Suppressor macrophage treated with lipopolysaccharide for 4 hours (primary cell): ENCODE results near the gene HOXB9.

Experiments
- DNase-seq: peaks from one replicate; pipeline ENCODE4 v3.0.0-alpha.2; 2020

Gene HOXB9

DNA sequence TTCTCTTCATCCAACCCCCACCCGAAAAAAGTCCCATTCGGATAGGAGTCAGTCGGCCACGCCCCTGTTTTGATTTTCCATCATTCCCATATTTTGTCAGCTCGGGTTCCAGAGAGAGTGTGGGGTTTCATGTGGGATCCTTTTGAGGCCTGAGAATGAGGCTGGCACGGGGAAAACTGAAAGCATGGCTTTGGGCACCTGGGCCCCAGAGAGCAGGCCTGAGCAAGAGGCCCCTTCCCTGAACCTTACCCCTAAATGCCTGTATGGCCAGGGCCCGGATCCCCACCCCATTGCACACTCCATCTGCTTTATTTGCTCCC lies 43.4 kb downstream of the HOXB9 start:
- no peak for DNase-seq

DNA sequence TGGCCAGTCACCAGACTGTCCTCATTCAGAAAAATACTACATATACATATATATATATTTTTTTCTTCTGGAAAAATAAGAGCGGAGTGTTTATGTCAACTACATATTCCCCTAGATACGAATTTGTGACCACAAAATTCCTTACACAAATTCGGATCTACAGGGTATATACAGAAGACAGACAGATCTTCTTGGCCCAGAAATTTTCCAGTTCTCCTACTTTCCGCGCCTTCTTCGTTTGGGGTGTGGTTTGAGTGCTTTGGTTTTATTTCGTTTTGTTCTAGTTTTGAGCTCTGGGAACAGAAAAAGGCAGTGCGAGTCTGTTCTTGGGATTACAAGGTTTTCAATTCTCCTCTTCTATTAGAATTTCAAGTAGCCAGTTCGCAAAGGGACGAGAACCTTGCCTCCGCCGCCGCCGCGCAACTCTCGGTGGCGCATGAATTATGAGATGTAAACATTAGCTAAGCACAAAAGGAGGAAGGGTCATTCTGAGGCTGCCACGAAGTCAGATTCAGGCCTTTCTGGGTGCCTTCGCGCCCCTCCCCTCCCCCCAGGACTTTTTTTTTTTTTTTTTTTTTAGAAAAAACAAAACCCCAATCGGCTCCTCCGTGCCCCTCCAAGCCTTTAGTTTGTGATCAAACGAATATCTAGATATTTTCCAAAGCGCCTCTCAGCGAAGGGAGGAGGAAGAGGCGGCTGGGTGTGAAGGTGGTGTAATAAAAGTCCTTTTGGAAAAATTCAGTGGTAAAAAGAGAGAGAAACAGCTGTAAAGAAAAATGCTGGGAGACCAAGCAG lies 46.2 kb downstream of the HOXB9 start:
- no peak for DNase-seq

DNA sequence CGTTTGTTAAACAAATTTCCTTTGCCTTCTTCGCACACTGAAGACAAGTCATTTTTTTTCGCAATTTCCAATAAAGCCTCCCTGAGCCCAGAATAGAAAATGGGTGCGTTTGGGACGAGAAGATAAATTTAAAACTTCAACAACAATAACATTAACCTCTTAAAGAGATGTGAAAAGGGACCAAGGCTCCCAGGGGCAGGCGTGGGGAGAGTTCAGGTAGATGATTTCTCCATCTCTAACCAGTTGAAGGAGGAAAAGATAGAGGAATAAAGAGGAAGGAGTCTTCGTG lies 46.7 kb downstream of the HOXB9 start:
- DNase-seq = no peak

DNA sequence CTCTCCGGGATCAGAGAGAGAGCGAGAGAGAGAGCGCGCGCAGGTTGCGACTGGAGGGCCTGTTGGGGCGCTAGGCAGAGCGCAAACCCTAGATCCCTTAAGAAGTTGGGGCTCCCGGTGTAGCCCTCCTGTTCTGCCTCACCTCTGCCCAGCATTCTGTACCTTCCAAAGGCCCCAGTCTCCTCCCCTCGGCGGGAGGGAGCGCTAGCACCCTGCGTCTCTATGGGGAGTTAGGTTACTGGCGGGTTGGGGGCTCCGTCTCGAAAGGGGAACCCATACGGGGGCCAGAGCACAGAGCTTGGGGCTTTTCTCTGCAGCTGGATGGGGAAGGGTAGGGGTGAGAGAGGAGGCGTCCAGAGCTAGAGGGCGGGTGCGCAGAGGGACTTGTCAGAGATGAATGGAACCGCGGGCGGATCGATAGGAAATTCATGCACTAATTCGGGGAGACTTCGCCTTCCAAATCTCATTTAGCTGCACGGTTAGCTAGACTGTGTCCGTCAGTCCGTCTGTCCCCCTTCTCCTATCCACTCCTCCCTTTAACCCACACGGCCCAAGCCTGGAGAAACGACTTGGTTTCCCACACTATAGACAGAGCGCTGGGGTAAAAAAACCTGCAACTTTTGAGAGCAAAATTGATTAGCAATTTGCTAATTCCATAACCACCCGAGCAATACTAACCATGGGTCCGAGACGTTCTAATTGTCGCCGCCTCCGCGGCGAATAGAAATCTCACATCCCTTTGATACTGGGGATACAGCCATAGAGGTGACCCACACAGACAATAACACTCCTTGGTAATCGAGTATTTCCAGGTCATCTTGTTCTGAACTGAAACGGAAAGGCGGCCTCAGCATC lies 47.3 kb downstream of the HOXB9 start:
- no peak for DNase-seq

DNA sequence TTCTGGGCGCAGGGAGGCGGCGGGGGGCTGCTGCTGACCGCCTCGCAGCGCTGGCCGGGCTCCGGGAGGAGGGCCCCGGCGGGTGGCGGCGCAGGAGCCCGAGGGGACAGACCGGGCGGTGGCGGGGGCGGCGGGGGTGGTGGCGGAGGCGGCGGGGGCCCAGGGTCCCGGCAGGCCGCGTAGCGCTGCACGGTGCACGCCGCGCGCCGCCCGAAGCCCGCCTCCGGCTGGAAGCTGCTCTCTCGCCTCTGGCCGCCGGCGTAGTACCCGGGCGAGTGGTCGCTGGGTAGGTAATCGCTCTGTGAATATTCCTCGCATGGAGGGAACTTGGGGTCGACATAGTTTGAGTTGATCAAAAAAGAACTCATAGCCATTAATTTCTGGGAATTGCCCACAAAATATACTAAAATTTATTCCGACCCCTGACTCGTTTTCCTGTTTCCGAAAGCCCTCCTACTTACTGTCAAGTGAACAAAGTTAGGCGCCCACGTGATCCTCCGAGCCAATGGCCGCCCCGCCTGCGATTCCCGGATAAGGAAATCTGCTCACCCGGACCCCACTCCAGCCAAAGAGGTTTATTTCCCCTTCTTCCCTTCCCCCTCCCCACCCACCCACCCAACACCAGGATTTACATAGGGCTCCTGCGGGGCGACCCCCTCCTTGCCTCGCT lies 48.1 kb downstream of the HOXB9 start, which contains the start of gene HOXB4:
Gene HOXB4 (minus strand): TSS at position 405 of the 670 bp plus-strand sequence. CDS start 31 bp downstream, at position 374.
- DNase-seq = peak; percentile 65

DNA sequence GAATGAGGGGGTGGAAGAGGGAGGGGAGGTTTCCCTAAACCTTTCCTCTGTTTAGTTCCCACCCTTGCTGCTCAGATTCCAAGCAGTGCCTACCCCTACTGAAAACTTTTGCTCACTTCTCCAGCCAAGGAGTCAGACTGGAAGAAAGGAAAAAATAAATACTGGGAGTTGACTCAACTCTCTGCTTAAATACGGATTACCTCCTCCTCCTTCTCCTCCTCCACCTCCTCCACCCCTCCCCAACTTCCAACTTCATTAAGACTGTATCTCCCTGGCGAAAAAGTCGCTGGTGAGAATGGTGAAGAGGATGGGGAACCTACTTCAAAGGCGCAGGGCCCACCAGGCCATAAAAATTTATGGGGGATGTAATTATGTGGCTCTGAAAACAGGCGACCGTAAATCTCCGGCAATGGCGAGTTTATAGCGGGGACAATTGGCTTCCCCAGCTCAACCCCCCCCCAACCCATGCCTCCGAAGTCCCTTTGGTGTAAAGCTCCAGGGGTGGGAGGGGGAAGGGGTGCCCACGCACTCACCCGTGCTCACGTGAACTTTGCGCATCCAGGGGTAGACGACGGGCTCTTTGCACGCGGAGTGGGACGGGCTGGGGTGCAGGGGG lies 48.7 kb downstream of the HOXB9 start:
- DNase-seq = no peak

DNA sequence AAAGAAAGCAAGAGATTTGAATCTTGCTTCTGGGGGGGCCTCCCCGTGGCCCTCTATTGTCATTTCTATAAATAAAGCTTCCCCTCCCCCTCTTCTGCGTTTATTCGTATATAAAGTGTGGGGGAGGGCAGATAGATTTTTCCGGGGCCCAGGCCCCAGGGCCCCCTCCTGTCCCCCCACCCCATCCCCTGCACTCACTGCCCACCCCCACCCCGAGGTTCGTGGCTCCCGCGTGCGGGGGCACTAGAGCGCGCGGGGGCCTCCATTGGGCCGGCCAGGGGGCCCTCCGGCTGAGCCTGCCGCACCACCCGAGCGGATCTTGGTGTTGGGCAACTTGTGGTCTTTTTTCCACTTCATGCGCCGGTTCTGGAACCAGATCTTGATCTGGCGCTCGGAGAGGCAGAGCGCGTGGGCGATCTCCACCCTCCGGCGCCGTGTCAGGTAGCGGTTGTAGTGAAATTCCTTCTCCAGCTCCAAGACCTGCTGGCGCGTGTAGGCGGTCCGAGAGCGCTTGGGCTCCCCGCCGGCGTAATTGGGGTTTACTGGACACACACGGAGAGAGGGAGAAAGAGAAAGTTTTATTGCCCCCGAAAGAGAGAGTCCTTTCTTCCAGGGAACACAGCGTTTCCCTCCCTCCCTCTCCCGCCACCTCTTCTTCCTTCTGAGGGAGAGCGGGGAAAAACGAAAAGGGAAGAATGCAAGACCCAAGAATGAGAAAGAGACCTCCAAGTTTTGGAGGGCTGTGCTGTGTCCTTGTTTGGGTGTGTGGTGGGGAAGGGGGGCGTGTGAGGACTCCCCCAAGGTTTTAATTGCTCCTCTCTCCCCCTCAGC lies 49.5 kb downstream of the HOXB9 start:
- no peak for DNase-seq

DNA sequence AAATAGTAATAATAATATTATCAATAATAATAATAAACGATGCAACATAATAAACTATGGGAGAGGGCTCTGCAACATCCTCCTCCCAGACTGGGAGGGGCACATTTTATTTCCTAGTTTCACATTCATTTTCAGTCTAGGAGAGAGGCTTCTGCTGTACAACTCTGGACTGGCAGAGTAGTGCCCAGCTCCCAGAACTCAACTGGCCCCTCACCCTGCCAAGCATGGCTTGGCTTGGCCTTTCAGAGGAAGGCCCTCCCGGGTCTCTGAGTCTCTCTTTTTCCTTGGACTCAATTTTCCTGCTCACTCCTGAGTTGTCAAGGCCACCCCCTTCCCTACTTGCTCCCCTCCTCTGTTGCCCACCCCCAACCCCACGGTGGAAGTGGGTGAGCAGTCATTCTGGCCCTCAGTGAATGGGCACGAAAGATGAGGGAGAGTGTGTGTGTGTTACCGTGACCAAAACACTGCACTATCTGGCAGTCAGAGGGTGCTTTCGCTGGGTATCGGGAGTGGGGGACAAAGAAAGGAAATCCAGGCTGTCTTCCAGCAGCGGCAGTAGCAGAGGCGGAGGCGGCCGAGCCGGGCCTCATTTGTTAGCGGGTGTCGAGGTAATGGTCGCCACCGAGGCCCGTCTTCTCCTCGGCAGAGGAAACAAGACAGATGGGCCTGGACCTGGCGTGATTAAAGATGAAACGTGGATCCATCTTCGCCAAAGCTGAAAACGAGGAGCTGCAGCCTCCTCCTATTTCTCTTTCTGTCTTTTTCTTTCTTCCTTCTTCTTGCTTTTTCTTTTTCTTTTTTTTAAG lies 50.3 kb downstream of the HOXB9 start:
- DNase-seq = no peak

DNA sequence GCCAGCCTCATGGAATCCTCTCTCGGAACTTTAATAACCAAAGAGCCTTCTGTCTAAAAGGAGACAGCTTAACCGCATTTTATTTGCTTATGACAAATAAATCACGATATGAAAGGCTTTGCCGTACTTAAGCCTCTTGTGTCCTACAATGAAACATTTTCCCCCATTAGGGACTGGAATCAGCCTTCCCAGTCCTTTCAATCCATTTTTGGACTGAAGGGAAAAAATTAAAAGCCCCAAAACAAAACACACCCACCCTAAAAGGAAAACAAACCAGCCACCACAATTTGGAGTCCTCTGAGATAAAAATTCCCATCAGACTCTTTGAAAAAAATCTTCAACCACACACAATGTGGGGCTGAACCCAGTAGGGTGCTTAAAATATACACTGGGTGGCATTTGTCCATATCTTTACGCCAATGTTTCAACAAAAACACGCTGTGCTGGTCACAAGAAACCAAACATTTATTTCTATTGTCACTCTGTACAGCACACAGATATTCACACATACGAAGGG lies 51.0 kb downstream of the HOXB9 start:
- DNase-seq = no peak

DNA sequence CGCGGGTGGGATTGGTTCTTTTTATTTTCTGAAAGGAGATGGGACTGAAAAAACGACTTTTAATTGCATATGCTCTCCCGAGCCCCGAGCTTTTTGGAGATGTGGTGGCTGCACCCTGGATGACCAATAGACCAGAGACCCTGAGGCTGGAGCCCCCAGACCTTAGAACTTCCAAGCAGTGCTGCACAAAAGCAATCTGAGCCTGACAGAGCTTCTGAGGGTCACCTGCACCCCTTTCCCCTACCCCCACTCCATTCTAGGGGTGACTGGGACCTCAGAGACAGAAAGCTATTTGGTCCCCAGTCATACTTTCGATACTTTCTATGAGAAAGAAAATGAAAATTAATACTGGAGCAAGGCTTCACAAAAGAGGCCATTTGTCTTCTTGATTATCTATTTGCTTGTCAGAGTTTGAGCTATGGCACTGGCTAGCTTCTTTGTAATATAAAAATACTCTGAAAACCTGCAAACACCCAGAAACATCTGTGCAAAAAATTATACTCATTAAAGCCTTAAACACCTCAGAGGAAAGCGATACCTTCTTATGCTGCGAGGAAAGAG lies 51.6 kb downstream of the HOXB9 start:
- no peak for DNase-seq

DNA sequence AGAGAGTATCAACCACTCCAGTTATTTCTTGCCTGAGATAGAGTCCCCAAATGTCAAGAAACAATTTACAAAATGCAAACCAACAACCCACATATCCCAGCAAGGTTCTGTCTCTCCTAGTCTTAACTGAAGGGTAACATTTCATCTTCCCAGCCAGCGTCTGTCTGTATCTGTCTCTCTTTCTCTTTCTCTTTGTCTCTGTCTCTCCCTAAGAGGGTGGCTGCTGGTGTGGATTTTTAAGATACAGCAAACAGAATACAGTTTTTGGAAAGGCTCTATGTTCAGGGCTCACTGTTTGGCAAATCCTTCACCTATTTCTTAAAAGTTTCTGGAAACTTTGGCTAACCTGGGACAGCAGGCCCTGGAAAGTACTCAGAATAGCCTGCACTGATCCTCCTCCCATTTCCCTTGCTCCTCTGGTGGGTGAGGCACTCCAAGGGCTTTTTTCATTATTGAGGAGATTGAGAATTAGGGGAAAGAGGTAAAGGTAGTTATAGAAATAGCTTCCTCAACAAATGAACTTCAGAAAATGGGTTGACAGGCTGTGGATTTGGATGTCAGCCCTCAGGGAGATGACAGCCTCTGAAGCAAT lies 54.2 kb downstream of the HOXB9 start:
- no peak for DNase-seq
